Measurements from ENCODE around the gene PITRM1.

Gene PITRM1

DNA sequence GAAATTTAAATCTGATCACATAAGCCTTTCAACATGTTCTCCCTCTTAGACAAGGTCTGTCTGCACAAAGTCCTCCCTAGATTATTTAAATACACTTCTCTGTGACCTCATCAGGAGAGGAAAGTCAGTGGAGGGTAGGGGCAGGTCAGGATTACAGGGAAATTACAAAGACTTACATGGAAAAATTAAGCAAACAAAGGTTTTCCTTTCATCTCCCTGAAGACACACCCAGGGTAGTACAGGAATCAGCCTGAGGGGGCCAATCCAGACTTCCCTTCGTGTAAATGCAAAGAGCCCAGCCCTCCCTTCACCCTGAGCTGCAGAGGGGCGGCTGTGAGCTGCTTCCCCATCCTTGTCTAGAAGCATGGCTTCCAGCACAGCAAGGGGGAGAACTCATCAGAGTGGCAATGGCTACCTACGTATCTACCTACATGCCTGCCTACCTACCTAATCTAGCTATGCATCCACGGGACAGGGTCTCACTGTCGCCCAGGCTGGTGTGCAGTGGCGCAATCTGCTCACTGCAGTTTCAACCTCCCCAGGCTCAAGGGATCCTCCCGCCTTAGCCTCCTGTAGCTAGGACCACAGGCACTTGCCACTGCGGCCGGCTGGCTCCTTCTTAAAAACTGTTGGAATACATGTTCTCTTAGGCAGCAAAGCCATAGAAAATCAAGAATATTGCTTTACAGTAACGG is 33.2 kb downstream of the PITRM1 start:
- DNase-seq (ENCODE audit: low read depth) = no peak

DNA sequence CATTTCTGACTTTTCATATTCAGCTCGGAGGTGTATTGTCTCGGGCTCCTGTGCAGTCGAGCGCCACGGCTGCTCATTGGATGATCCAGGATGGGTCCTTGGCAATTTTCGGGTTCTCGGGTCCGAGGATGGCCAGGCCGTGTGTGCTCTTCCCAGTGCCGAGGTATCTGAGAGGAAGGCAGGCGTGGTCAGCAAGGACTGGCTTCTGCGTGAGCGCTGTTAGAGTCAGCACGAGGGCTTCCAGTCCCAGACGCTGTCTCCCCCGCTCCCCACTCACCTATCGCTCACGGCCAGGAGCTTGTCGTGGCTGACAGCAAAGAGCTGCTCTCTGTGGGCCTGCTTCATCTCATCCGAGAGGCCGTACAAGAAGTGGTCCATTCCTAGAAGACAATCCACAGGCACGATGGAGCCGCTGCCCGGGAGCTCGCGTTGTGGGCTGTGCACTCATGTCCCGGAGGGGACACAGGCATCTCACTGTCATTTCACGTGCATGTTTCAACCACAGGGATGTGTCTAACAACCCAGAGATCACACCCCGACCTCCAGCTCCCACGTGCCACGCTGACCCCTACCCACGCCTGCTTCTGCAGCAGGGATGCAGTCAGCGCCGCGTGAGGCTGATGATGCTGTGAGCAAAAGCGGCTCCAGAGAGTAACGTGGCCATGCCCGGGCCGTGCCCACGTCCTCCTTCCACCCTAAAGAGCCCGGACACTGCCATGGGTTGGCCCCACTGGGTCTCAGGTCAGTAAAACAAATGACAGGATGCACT is 34.4 kb downstream of the PITRM1 start:
- no peak for DNase-seq (ENCODE audit: low read depth)

DNA sequence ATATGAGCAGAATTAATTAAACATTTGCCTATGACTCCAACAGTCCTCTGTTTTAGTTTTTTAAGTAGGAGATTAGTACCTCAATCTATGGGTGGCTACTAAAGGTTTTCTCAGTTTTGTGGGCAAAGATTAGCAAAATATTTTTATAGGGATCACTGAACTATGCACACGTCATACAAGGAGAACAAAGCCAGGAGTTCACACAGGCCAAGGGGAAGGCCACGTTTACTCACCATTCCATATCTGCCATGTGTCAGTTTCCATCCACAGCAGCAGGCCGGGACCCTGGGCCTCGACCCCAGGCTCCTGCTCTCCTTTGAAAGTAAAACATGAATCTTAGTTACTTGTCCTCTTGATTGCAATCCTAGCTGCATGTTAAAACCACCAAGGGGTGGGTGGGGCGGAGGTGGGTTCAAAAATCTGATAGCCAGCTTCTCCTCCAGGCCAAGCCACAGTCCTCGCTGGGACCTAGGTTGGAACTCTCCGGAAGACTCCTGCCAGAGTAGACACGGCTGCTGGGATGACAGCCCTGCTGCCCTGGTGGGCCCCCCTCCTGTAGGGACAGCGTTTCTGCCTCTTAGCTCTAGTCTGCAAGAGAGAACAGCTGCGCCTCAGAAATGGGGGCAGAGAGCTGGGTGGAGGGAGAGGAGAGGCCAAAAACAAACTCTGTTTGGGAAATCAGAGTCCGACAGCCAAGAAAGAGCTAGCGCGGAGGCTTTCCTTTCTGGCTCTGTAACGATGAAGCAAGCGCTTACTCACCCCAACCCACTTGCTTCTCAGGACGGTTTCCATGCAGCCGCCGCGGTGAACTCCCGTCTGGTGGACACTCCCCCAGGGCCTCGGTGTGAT is 35.6 kb downstream of the PITRM1 start:
- no peak for DNase-seq (ENCODE audit: low read depth)

DNA sequence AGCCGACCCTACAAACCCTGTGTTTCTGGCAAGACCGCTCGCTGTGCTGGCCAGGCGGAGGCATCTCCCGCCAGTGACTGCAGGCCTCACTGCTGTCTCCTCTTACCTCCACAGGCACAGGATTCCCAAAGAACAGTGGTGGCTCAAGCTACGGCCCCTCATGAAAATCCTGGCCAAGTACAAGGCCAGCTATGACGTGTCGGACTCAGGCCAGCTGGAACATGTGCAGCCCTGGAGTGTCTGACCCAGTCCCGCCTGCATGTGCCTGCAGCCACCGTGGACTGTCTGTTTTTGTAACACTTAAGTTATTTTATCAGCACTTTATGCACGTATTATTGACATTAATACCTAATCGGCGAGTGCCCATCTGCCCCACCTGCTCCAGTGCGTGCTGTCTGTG is 36.2 kb downstream of the PITRM1 start:
- DNase-seq (ENCODE audit: low read depth) = no peak

GRCh38 chr10:3135006-3135405 is 37.6 kb downstream of the PITRM1 start:
- DNase-seq (ENCODE audit: low read depth) = no peak

- no peak for DNase-seq (ENCODE audit: low read depth)
Measured at GRCh38 chr10:3133948-3134347, 38.6 kb downstream of the PITRM1 start.

GRCh38 chr10:3132036-3133025 is 40.3 kb downstream of the PITRM1 start:
- no peak for DNase-seq (ENCODE audit: low read depth)

- no peak for DNase-seq (ENCODE audit: low read depth)
Measured at GRCh38 chr10:3131098-3131497, 41.5 kb downstream of the PITRM1 start.

DNA sequence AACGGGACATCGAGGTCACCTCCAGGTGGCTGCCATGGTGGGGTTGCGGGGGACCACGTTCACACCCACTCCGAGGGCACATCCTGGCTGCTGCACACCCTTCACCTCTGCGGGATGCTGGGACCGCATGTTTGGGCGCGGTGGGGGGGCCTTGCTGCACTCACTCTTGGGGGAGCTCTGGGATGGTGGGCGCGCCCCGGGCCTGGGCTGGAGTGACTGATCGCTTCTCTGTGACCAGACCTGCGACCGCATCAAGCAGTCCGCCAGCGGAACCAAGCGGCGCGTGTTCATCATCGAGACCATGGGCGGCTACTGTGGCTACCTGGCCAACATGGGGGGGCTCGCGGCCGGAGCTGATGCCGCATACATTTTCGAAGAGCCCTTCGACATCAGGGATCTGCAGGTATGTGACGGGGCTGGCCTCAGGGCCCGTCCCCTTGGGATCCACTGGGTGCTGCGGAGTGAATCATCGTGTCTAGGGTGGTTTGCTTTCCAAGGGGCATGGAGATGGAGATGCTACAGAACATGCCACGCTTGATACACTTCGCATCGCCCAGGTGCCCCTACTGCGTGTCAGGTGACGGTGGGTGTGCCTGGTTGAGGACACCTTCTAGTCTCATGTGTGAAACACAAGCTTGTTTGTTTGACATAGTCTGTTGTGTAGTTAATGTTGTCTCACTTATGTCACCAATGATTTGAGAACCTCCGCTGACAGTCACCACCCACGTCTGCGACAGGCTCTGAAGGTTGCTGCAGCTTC is 42.8 kb downstream of the PITRM1 start:
- DNase-seq (ENCODE audit: low read depth) = no peak

DNA sequence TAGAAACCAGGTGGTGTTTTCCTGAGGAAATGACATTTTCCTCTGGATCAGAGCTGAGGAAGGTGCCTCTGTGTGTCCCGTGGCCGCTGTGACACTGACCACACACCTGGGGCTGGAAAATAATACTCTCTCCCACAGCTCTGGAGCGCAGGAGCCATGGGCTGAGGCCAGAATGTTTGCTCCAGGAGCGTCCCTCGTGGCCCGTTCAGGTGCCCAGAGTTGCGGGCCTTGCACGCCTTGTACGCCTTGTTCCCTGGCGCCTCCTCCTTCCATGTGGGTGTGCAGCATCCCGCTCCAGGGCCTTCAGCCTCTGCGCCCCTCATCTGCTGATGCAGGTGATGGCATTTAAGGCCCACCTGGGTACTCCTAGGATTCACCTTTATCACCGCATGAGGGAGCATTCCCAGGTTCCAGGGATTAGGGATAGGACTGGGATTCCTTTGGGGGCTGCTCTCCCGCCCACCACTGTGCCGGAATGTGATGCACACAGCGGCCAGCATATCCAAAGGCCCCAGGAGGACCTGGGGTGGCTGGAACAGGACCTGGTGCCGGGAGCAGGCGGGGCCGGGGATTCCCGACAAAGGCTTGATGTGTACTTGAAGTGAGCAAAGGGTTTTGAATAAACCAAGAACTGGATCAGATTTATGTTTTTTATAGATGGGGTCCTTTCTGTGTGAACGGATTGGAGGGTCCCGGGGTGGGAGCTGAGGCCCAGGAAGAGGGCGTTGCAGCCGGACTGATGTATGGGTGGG is 44.0 kb downstream of the PITRM1 start:
- DNase-seq (ENCODE audit: low read depth) = no peak

DNA sequence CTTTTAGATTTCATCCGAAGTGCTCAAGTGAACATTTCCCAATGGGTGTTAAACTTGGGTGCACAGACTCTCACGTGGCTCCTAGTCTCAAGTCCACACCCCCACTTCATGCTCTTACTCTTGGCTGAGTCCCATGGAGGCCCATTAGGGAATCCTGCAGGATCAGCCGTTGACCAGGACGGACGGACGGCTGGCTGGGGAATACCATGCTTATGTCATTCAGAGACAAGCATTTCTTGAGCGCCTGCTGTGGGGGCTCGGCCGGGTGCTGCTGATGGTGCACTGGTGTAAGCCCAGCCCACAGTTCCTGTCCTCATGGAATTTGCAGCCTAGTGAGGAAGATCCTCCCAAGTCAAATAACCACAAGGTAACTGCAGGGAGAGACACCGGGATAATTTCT is 44.7 kb downstream of the PITRM1 start:
- no peak for DNase-seq (ENCODE audit: low read depth)

- no peak for DNase-seq (ENCODE audit: low read depth)
Measured at GRCh38 chr10:3126741-3127346, 45.7 kb downstream of the PITRM1 start.

- no peak for DNase-seq (ENCODE audit: low read depth)
Measured at GRCh38 chr10:3126249-3126648, 46.3 kb downstream of the PITRM1 start.

- DNase-seq (ENCODE audit: low read depth) = no peak
Measured at GRCh38 chr10:3125527-3126170, 46.9 kb downstream of the PITRM1 start.

- no peak for DNase-seq (ENCODE audit: low read depth)
Measured at GRCh38 chr10:3124412-3125175, 48.0 kb downstream of the PITRM1 start.

DNA sequence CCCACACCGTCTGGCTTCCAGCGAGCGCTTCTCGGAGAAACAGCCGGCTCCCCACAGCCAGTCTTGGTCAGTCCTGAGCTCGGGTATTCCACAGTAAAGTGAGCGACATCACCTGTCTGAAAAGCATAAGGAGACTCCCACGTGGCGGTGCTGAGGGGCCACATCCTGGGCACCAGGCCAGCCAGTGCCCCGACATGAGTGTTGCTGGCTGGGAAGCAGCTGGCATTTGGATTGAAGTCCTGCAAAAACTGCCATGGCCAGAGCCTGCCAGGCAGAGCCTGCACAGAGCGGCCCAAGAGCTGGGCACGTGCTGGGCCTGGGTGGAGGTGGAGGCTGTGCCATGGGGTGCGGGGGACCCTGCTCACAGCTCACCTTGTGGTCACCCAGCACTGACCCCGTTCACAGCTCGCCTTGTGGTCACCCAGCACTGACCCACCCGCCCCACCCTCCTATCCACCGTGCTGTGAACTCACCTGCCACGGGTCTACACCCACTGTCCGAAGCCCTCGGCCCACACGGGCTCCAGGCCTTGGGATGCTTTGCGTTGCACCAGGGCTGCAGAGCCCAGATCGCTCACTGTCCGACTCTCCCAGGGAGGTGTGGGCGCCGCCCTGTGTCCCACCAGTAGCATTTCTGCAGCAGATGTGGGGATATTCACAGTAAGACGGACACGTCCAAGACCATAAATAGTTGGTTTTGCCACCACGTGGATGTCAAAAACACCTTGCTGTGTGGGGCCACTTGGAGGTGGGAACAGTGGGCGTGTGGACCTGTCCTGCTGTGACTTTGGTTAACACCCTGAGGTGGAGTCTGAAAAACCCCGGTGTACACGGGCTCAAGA is 48.8 kb downstream of the PITRM1 start:
- no peak for DNase-seq (ENCODE audit: low read depth)

DNA sequence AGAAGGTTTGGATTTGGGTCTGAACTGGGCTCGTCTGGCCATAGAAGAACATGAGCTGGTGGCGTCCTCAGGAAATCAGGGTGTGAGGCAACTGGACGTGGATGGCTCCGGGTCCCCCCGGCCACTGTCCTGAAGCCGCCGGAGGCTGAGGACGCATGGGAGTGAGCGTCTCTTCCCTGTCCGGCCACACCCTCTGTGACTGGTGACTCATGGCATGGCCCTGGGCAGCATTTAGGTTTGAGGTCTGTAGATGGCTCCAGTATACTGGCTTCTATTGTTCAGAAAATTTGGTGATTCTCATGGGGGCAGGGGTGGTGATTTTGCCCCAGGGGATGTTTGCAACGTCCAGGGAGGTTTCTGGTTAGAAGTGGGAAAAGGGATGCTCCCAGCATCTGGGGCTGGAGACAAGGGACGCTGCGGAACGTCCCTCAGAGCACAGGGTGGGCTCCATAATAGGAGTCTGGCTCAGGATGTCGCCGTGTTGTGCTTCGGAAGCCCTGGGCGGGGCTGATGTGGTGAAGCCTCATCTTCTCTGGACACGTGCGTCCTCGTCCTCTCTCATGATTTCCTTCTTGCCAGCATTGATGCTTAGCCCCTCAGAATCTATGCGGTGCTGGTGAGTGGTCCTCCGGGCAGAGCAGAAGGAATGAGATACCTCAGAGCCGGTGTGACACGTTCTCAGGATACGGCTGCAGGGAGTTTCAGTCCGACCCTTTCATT is 49.9 kb downstream of the PITRM1 start:
- DNase-seq (ENCODE audit: low read depth) = no peak

All from activated T-cell treated with anti-CD3 and anti-CD28 coated beads for 48 hours (primary cell).